ENCODE results near the gene NPHP4.

Gene NPHP4

DNA sequence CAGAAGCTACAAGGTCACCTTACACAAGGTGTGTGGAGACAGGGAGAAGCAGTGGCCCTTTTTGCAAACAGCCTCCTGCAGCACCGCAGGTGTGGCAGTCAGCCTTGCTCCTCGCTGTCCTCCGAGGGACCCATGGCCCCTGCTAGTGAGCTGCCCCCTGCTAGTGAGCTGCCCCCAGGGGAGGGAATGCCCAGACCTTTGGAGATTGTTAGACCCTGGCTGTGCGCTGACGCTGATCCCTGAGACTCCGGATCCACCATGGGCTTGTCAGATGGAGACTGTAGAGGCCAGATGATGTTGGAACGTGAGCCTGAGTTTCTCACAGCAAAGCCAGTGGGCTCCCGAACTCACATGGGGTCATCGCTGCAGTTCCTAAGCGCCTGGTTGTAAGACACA, 172.2 kb downstream of the NPHP4 start:
- DNase-seq, result no peak

DNA sequence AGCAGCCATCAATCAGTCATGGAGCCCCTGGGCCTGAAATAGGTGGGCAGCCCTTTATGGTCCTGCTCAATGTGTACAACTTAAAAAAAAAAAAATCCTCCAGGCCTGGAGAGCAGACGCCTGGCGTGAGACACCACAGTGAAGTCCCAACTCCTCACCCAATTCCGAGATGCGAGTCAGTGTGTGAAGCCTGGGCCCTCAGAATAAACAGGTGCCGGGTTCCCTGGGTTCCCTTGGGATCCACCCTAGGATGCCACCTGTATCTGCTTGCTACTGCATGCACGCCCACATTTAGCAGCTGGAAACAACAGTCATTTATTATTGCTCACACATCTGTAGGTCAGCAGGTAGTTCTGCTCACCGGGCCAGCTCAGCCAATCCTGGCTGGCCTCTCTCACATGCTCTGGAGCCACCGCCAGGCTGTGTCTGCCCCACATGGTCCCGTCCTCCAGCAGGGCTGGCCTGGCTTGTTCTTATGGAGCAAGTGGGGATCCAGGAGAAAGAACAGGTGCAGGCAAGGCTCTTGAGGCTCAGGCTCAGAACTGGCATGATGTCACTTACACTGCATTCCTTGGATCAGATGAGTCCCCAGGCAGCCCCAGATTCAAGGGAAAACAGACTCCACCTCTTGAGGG, 172.7 kb downstream of the NPHP4 start:
- DNase-seq, result no peak

DNA sequence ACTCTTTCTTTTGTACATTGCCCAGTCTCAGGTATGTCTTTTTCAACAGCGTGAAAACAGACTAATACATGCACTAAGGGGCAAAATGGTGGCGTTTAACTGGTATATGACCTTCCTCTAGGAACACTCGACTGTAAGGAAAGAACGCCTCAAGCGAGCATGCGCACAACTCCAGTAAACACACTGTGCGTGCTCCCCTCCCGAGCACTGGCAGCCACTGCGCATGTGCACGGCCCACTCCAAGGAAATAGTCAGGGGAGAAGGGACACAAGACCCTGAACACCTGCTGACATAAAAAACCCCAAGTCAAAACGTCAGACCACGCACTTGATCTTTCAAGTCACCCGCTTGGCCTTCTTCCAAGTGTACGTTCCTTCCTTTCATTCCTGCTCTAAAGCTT, 173.5 kb downstream of the NPHP4 start:
- no peak for DNase-seq

DNA sequence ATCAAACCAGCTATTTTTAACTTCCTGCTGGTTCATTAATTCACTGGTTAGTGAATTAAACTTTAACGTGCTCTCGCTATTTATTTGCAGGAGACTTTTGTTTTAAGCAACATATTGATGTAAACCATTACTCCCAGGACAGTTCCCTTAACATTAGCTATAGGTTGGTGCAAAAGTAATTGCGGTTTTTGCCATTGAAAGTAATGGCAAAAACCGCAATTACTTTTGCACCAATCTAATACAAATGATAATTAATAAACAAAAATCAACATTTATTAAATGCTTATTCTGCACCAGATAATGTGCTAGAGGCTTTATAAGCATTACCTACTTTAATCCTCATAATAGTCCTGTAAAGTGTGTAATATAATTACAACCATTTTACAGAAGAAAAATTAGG, 176.5 kb downstream of the NPHP4 start:
- no peak for DNase-seq

DNA sequence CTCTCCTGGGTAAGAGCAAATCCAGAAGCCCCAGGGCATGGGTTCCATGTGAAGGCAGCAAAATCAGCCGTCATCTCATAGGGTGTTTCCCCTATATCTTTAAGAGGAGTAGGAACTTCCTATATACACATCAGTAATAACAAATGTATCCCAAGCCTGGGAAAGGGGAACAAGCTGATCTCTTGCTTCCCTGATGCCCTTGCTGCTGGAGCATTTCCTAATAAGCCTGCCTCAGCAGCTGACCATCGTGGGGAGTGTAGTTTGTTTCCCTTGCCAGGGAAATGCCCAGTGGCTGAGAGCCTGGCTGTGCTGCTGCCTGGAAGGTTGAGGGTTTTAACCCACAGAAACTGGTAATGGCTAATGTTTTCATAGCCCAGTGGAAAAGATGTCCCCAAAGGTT, 177.0 kb downstream of the NPHP4 start:
- DNase-seq, result no peak

- DNase-seq, result no peak
Observed at GRCh38 chr1:5814046-5814619, 178.1 kb downstream of the NPHP4 start.

- DNase-seq, result no peak
Observed at GRCh38 chr1:5813480-5813879, 178.7 kb downstream of the NPHP4 start.
